NCI-H345 treated with DMSO at 0.1 percent for 48 hours (cell line): ENCODE measurements around the gene TEX53.

Source experiments
- DNase-seq: peaks from one replicate; lab custom pipeline; 2025; ENCODE audit not compliant: unreplicated experiment; lab: John Stamatoyannopoulos, UW

TEX53 gene

GRCh38 chr9:114607671-114608524, 49.7 kb downstream of the TEX53 start:
- no peak for DNase-seq

GRCh38 chr9:114606597-114607207, 50.9 kb downstream of the TEX53 start:
- DNase-seq, result no peak
